Endodermal cell (in vitro differentiated cells): ENCODE data around the gene CRYAB. TPM values are rescaled to one million over a fixed set of nuclear protein-coding genes. Genes with fewer than 3 reads are reported as not detected.
A peak's percentile ranks its signal among the peaks of the same experiment; 100 is the strongest.

ENCODE experiments used
- DNase-seq: peaks from one replicate; pipeline ENCODE4 v3.0.0-alpha.2; 2017
- H3K27ac ChIP-seq: 2 replicates; pipeline ENCODE4 v1.5.1; 2013; ENCODE audit warnings: mild to moderate bottlenecking, low read depth, low read length, moderate library complexity
- H3K27me3 ChIP-seq: 2 replicates; pipeline ENCODE4 v1.6.1; 2013; ENCODE audit warnings: mild to moderate bottlenecking, low read length, moderate library complexity; ENCODE audit not compliant: insufficient read depth, control insufficient read depth, poor library complexity, severe bottlenecking
- H3K36me3 ChIP-seq: 2 replicates; pipeline ENCODE4 v1.7.0; 2013; ENCODE audit warnings: mild to moderate bottlenecking, low read length, moderate library complexity; ENCODE audit not compliant: control insufficient read depth, insufficient read depth
- H3K4me1 ChIP-seq: one replicate; pipeline ENCODE4 v1.7.0; 2013; ENCODE audit warnings: low read length; ENCODE audit not compliant: control insufficient read depth, insufficient read depth
- H3K4me3 ChIP-seq: 2 replicates; pipeline ENCODE4 v1.5.1; 2013; ENCODE audit warnings: mild to moderate bottlenecking, low read length, moderate library complexity
- H3K9ac ChIP-seq: 2 replicates; pipeline ENCODE4 v1.6.1; 2013; ENCODE audit warnings: mild to moderate bottlenecking, low read length, moderate library complexity; ENCODE audit not compliant: poor library complexity, severe bottlenecking; ENCODE audit errors: extremely low read depth
- H3K9me3 ChIP-seq: 2 replicates; pipeline ENCODE4 v1.6.1; 2013; ENCODE audit warnings: mild to moderate bottlenecking, low read length, moderate library complexity; ENCODE audit not compliant: control insufficient read depth
- H3K27ac Mint-ChIP-seq: 2 replicates; pipeline ENCODE4 v1.8.0; 2020; ENCODE audit warnings: mixed read lengths
- H3K27me3 Mint-ChIP-seq: 2 replicates; pipeline ENCODE4 v1.8.0; 2021; ENCODE audit warnings: mild to moderate bottlenecking, mixed read lengths; ENCODE audit not compliant: insufficient read depth
- H3K36me3 Mint-ChIP-seq: 2 replicates; pipeline ENCODE4 v1.8.0; 2020; ENCODE audit warnings: low read depth, mixed read lengths
- H3K4me1 Mint-ChIP-seq: 2 replicates; pipeline ENCODE4 v1.8.0; 2020; ENCODE audit warnings: mixed read lengths
- H3K4me3 Mint-ChIP-seq: 2 replicates; pipeline ENCODE4 v1.8.0; 2020; ENCODE audit warnings: mild to moderate bottlenecking, moderate library complexity, mixed read lengths
- H3K9me3 Mint-ChIP-seq: 2 replicates; pipeline ENCODE4 v1.8.0; 2020; ENCODE audit warnings: mild to moderate bottlenecking, mixed read lengths
- WGBS, 2 experiments: methylation state at CpG; one replicate each; pipeline versions ENCODE4 v1.1.5 to v1.1.7; 2013; ENCODE audit warnings: missing lambda C conversion rate in 2 of 2, mixed read lengths in 1 of 2; ENCODE audit not compliant: insufficient coverage in 1 of 2, insufficient read length in 1 of 2; 5-methylcytosine and 5-hydroxymethylcytosine counted together
- long read RNA-seq, 4 experiments: library from polyadenylated mRNA in 2 of 4; library from RNA in 1 of 4; library from capped mRNA in 1 of 4; stranded (forward) in 3 of 4; unstranded in 1 of 4; transcript quantifications; one replicate each; pipeline ENCODE4 v2.0.0, GENCODE V29; 2020 to 2021; ENCODE audit warnings: inconsistent platforms in 1 of 4
- polyA plus RNA-seq, 2 experiments: library from polyadenylated mRNA; stranded (reverse); fragments of 50-300 nt; gene quantifications; one replicate each; pipeline ENCODE4 v1.2.3, GENCODE V29; 2013
- total RNA-seq, 2 donors: library from RNA; stranded (reverse); fragmentation: NEBNext Ultra II Directional in 1 of 2; extraction: Animal tissue kit (Norgen Biotek cat#: 25700) in 1 of 2; gene quantifications; 2 replicates in 1 of 2; 3 replicates in 1 of 2; pipeline ENCODE4 v1.2.1, GENCODE V29; 2021
- TF ChIP-seq, protein P1 (sequence below): fragments of 200-600 bp; sonication (generic); conservative IDR thresholded peaks from 2 replicates; pipeline ENCODE4 v1.5.0; 2021; ENCODE audit warnings: antibody characterized with exemption, mild to moderate bottlenecking

CRYAB gene, protein sequence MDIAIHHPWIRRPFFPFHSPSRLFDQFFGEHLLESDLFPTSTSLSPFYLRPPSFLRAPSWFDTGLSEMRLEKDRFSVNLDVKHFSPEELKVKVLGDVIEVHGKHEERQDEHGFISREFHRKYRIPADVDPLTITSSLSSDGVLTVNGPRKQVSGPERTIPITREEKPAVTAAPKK
- 1 to 10 TPM in 1 of 2 donors, under 1 TPM in 1; 0.84 to 4.4 TPM for total RNA-seq
- polyA plus RNA-seq (2013, experiment 1 of 2), result 1.4 TPM
- polyA plus RNA-seq (2013, experiment 2 of 2), result 1.3 TPM
- long read RNA-seq, experiment 1, result 0 reads
- long read RNA-seq, experiment 2, partial matches to known transcripts, result 0 of 1 reads
- long read RNA-seq, experiment 2, other reads (novel, unspliced or antisense), result 0 of 1 reads
- long read RNA-seq, experiment 3, partial matches to known transcripts, result 0 of 1 reads
- long read RNA-seq, experiment 3, other reads (novel, unspliced or antisense), result 0 of 1 reads
- long read RNA-seq, experiment 4, partial matches to known transcripts, result 0 of 2 reads
- long read RNA-seq, experiment 4, other reads (novel, unspliced or antisense), result 2 of 2 reads

DNA sequence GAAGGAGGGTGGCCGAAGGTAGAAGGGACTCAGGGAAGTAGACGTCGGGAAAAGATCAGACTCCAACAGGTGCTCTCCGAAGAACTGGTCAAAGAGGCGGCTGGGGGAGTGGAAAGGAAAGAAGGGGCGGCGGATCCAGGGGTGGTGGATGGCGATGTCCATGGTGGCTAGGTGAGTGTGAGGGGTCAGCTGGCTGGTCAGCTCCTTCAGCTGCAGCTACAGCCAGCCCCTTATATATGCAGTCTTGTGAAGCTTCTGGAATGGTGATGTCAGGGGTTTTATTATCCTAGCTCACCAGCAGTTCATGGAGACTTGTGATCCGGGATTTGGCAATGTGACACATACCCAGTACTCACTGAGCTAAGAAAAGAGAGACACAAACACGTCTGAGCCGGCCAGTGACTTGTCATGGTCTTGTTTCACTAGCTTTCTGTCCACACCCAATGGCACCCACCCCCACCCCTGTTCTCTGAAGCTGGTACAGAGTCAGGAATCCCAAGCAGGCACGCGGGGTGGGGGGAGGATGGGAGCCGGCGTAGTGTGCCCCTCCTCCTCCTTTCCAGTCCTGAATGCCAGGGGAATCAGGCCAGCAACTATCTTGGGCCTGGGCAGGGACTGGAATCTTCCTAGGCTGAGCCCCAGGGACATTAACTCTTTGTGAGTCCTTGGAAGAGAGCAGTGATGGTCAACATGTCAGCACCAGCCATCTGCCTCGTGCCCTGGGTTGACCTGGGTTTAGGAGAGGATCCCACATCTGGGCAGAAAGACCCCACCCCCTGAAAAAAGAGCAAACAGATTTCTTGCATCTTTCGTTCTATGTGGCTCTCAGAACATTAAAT, at the start of gene CRYAB:
Gene CRYAB, minus strand, starts transcription at position 208 of the 839 bp plus-strand sequence. Its CDS starts 46 bp downstream, at position 162.
- DNase-seq, result peak; percentile 65
- H3K27ac Mint-ChIP-seq, result no peak within 1 kb of the TSS
- Histone ChIP-seq H3K9me3 (no peaks in the 10 kb centered on the region), H3K27me3 (no peaks in the 10 kb centered on the region), H3K4me3 (no peak within 1 kb of the TSS), H3K9ac (no peak within 1 kb of the TSS), H3K36me3 (no peaks in the 10 kb centered on the region), H3K27ac (no peak within 1 kb of the TSS), H3K4me1 (peaks cover 9% of the 10 kb centered on the region)
- H3K4me1 Mint-ChIP-seq, result peaks cover 35% of the 10 kb centered on the region
- no peaks in the 10 kb centered on the region for H3K36me3 Mint-ChIP-seq
- peaks cover 13% of the 10 kb centered on the region for H3K27me3 Mint-ChIP-seq
- TF ChIP-seq, protein P1, sequence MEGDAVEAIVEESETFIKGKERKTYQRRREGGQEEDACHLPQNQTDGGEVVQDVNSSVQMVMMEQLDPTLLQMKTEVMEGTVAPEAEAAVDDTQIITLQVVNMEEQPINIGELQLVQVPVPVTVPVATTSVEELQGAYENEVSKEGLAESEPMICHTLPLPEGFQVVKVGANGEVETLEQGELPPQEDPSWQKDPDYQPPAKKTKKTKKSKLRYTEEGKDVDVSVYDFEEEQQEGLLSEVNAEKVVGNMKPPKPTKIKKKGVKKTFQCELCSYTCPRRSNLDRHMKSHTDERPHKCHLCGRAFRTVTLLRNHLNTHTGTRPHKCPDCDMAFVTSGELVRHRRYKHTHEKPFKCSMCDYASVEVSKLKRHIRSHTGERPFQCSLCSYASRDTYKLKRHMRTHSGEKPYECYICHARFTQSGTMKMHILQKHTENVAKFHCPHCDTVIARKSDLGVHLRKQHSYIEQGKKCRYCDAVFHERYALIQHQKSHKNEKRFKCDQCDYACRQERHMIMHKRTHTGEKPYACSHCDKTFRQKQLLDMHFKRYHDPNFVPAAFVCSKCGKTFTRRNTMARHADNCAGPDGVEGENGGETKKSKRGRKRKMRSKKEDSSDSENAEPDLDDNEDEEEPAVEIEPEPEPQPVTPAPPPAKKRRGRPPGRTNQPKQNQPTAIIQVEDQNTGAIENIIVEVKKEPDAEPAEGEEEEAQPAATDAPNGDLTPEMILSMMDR, result no peak
- H3K9me3 Mint-ChIP-seq, result no peaks in the 10 kb centered on the region
- H3K4me3 Mint-ChIP-seq, result no peak within 1 kb of the TSS
- 81 to 98% methylated on average over 8 to 17 of the region's 17 CpGs for WGBS, 2 experiments

DNA sequence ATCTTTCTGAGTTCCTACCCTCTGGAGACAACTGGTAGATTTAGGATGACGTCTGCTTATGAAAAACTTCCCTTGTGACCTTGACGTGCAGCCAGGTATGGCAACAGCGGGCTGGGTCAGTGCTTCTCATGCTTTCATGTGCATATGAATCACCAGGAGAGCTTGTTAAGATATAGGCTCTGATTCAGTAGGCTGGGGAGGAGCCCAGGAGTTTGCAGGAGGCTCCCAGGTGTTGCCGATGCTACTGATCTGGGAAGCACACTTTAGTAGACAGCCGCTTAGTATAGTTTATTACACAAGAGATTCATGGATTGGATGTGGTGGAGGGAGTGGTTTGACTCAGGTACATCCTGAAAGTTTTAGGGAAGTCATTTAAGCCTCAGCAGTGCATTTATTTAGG, 49.3 kb upstream of the CRYAB start:
- H3K27ac Mint-ChIP-seq, result no peak overlapping the region

More for the DNA sequence above, 49.3 kb upstream of the CRYAB start:
- Histone ChIP-seq H3K4me3 (no peak overlapping the region), H3K4me1 (no peaks in the 10 kb centered on the region), H3K27me3 (no peaks in the 10 kb centered on the region), H3K27ac (no peak overlapping the region), H3K36me3 (no peaks in the 10 kb centered on the region), H3K9me3 (no peaks in the 10 kb centered on the region), H3K9ac (no peak overlapping the region)
- H3K4me3 Mint-ChIP-seq, result no peak overlapping the region
- no peaks in the 10 kb centered on the region for H3K27me3 Mint-ChIP-seq
- DNase-seq, result peak; percentile 82
- 49 to 59% methylated on average over 5 of the region's 5 CpGs for WGBS, 2 experiments
- peaks cover 4% of the 10 kb centered on the region for H3K9me3 Mint-ChIP-seq
- peaks cover 6% of the 10 kb centered on the region for H3K4me1 Mint-ChIP-seq
- H3K36me3 Mint-ChIP-seq, result peaks cover 14% of the 10 kb centered on the region
- TF ChIP-seq, protein P1, result no peak
